ENCODE data around the gene KDR. TPM values are rescaled to one million over a fixed set of nuclear protein-coding genes. Genes with fewer than 3 reads are reported as not detected.

KDR gene
- polyA plus RNA-seq, 1 donor from 2014 or later: not detected

DNA sequence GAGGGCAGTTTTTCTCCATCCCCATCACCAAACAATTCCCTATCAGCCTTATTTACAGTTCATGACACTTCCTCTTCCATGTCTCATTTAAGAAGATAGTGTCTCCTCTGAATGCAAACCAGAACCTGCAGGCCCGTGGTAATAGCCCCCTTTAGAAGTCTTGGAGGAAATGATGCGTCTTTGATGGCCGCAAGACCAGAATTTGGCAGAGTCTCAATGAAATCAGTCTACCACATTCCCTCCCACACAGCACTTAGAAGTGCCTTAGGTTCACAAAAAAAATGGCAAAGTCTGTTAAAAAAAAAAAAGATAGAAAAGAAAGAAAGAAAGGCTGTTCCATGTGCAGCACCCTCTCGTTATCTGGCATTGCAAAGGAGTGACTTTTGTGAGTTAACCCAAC lies 2.1 kb upstream of the KDR start:
- Histone ChIP-seq H3K9ac (ENCODE audit: low read length) (no peak overlapping the region), H4K20me1 (ENCODE audit: insufficient read depth) (no peaks in the 10 kb centered on the region), H3K36me3 (ENCODE audit: insufficient read depth, low read length) (no peaks in the 10 kb centered on the region), H3K9me2 (ENCODE audit: insufficient read depth, low read length) (no peaks in the 10 kb centered on the region), H3K4me2 (ENCODE audit: low read length) (no peak overlapping the region), H3K79me2 (replicated peaks; ENCODE audit: insufficient read depth, low read length) (no peaks in the 10 kb centered on the region), H3F3A (ENCODE audit: insufficient read depth, low read length, poor library complexity, severe bottlenecking) (no peaks in the 10 kb centered on the region), H3K27ac (ENCODE audit: low read length) (no peak overlapping the region), H3K4me3 (ENCODE audit: low read length) (no peak overlapping the region), H3K27me3 (ENCODE audit: insufficient read depth, low read depth, low read length) (peaks cover 38% of the 10 kb centered on the region), H3K9me3 (ENCODE audit: low read length) (no peaks in the 10 kb centered on the region), H2AFZ (ENCODE audit: low read depth, low read length) (no peak overlapping the region)
- TF ChIP-seq, protein P1, sequence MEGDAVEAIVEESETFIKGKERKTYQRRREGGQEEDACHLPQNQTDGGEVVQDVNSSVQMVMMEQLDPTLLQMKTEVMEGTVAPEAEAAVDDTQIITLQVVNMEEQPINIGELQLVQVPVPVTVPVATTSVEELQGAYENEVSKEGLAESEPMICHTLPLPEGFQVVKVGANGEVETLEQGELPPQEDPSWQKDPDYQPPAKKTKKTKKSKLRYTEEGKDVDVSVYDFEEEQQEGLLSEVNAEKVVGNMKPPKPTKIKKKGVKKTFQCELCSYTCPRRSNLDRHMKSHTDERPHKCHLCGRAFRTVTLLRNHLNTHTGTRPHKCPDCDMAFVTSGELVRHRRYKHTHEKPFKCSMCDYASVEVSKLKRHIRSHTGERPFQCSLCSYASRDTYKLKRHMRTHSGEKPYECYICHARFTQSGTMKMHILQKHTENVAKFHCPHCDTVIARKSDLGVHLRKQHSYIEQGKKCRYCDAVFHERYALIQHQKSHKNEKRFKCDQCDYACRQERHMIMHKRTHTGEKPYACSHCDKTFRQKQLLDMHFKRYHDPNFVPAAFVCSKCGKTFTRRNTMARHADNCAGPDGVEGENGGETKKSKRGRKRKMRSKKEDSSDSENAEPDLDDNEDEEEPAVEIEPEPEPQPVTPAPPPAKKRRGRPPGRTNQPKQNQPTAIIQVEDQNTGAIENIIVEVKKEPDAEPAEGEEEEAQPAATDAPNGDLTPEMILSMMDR (IDR thresholded peaks at IDR 0.05; ENCODE audit: poor library complexity, severe bottlenecking): no peak
- TF ChIP-seq EZH2 (IDR thresholded peaks at IDR 0.05; ENCODE audit: borderline replicate concordance, insufficient read depth, low read length, poor library complexity, severe bottlenecking) (no peak), TAF1 (IDR thresholded peaks at IDR 0.05; ENCODE audit: low read depth) (no peak), POLR2AphosphoS5 (IDR thresholded peaks at IDR 0.05) (no peak), MXI1 (conservative IDR thresholded peaks at IDR 0.05; ENCODE audit: poor library complexity, severe bottlenecking) (no peak), RAD21 (conservative IDR thresholded peaks at IDR 0.05) (no peak), SMC3 (conservative IDR thresholded peaks at IDR 0.05; ENCODE audit: poor library complexity) (no peak), EP300 (conservative IDR thresholded peaks at IDR 0.05; ENCODE audit: poor library complexity, severe bottlenecking) (no peak)
- TF ChIP-seq, protein P2, sequence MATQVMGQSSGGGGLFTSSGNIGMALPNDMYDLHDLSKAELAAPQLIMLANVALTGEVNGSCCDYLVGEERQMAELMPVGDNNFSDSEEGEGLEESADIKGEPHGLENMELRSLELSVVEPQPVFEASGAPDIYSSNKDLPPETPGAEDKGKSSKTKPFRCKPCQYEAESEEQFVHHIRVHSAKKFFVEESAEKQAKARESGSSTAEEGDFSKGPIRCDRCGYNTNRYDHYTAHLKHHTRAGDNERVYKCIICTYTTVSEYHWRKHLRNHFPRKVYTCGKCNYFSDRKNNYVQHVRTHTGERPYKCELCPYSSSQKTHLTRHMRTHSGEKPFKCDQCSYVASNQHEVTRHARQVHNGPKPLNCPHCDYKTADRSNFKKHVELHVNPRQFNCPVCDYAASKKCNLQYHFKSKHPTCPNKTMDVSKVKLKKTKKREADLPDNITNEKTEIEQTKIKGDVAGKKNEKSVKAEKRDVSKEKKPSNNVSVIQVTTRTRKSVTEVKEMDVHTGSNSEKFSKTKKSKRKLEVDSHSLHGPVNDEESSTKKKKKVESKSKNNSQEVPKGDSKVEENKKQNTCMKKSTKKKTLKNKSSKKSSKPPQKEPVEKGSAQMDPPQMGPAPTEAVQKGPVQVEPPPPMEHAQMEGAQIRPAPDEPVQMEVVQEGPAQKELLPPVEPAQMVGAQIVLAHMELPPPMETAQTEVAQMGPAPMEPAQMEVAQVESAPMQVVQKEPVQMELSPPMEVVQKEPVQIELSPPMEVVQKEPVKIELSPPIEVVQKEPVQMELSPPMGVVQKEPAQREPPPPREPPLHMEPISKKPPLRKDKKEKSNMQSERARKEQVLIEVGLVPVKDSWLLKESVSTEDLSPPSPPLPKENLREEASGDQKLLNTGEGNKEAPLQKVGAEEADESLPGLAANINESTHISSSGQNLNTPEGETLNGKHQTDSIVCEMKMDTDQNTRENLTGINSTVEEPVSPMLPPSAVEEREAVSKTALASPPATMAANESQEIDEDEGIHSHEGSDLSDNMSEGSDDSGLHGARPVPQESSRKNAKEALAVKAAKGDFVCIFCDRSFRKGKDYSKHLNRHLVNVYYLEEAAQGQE (IDR thresholded peaks at IDR 0.05; ENCODE audit: borderline replicate concordance): no peak

- no peaks in the 10 kb centered on the region for H3K79me2 ChIP-seq (replicated peaks; ENCODE audit: insufficient read depth, low read length)
- H3K9me3 ChIP-seq (ENCODE audit: low read length): no peaks in the 10 kb centered on the region
- no peaks in the 10 kb centered on the region for H3K9me2 ChIP-seq (ENCODE audit: insufficient read depth, low read length)
- H3K27ac ChIP-seq (ENCODE audit: low read length): no peak overlapping the region
- no peak for TF ChIP-seq EZH2 (IDR thresholded peaks at IDR 0.05; ENCODE audit: borderline replicate concordance, insufficient read depth, low read length, poor library complexity, severe bottlenecking)
- no peak for TF ChIP-seq RAD21 (conservative IDR thresholded peaks at IDR 0.05)
- TF ChIP-seq POLR2AphosphoS5 (IDR thresholded peaks at IDR 0.05): no peak
- TF ChIP-seq TAF1 (IDR thresholded peaks at IDR 0.05; ENCODE audit: low read depth): no peak
- TF ChIP-seq, protein P2 (IDR thresholded peaks at IDR 0.05; ENCODE audit: borderline replicate concordance): no peak
- no peak for TF ChIP-seq SMC3 (conservative IDR thresholded peaks at IDR 0.05; ENCODE audit: poor library complexity)
- TF ChIP-seq, protein P1 (IDR thresholded peaks at IDR 0.05; ENCODE audit: poor library complexity, severe bottlenecking): no peak
- TF ChIP-seq MXI1 (conservative IDR thresholded peaks at IDR 0.05; ENCODE audit: poor library complexity, severe bottlenecking): no peak
- TF ChIP-seq EP300 (conservative IDR thresholded peaks at IDR 0.05; ENCODE audit: poor library complexity, severe bottlenecking): no peak
- H3K36me3 ChIP-seq (ENCODE audit: insufficient read depth, low read length): no peaks in the 10 kb centered on the region
- H3K27me3 ChIP-seq (ENCODE audit: insufficient read depth, low read depth, low read length): peaks cover 38% of the 10 kb centered on the region
- H3K4me3 ChIP-seq (ENCODE audit: low read length): no peak overlapping the region
- H3K4me2 ChIP-seq (ENCODE audit: low read length): no peak overlapping the region
- H3F3A ChIP-seq (ENCODE audit: insufficient read depth, low read length, poor library complexity, severe bottlenecking): no peaks in the 10 kb centered on the region
- no peaks in the 10 kb centered on the region for H4K20me1 ChIP-seq (ENCODE audit: insufficient read depth)
- no peak overlapping the region for H2AFZ ChIP-seq (ENCODE audit: low read depth, low read length)
- no peak overlapping the region for H3K9ac ChIP-seq (ENCODE audit: low read length)
Measured at GRCh38 chr4:55127053-55127452, 1.7 kb upstream of the KDR start.

Data from neural cell (in vitro differentiated cells).